Spleen (tissue), 11 donors: ENCODE measurements around the gene CALN1. TPM values are rescaled to one million over a fixed set of nuclear protein-coding genes. Genes with fewer than 3 reads are reported as not detected.

Source experiments
- DNase-seq: peaks from one replicate; pipeline ENCODE4 v3.0.0-alpha.2; 2020
- H3K27ac ChIP-seq, 8 donors: fragments of 200-600 bp; sonication (generic) in 7 of 8; 1 replicate in 4 of 8; 2 replicates in 4 of 8; pipeline versions ENCODE4 v1.5.0 to v1.8.0; 2016 to 2021; ENCODE audit warnings: inconsistent platforms in 4 of 8, mild to moderate bottlenecking in 4 of 8, moderate library complexity in 1 of 8
- H3K27me3 ChIP-seq, 7 donors: fragments of 200-600 bp; sonication (generic) in 6 of 7; replicated peaks in 1 of 7; 1 replicate in 4 of 7; 2 replicates in 3 of 7; pipeline versions ENCODE4 v1.5.0 to v1.8.0; 2016 to 2021; ENCODE audit warnings: inconsistent platforms in 3 of 7, mild to moderate bottlenecking in 1 of 7
- H3K36me3 ChIP-seq, 6 donors: fragments of 200-600 bp; sonication (generic) in 5 of 6; 1 replicate in 4 of 6; 2 replicates in 2 of 6; pipeline versions ENCODE4 v1.5.0 to v1.8.0; 2016 to 2021; ENCODE audit warnings: inconsistent platforms in 2 of 6
- H3K4me1 ChIP-seq, 6 donors: fragments of 200-600 bp; sonication (generic) in 5 of 6; 1 replicate in 3 of 6; 2 replicates in 3 of 6; pipeline versions ENCODE4 v1.5.0 to v1.8.0; 2016 to 2021; ENCODE audit warnings: inconsistent platforms in 3 of 6
- H3K4me3 ChIP-seq, 8 donors: fragments of 200-600 bp; sonication (generic) in 7 of 8; 1 replicate in 4 of 8; 2 replicates in 4 of 8; pipeline versions ENCODE4 v1.5.0 to v1.8.0; 2016 to 2021; ENCODE audit warnings: inconsistent platforms in 4 of 8, mild to moderate bottlenecking in 4 of 8, moderate library complexity in 2 of 8
- H3K9me3 ChIP-seq, 8 donors: fragments of 200-600 bp; sonication (generic) in 7 of 8; 1 replicate in 4 of 8; 2 replicates in 4 of 8; pipeline versions ENCODE4 v1.5.0 to v1.8.0; 2016 to 2021; ENCODE audit warnings: inconsistent platforms in 4 of 8
- CTCF ChIP-seq, 11 experiments: fragments of 200-600 bp in 7 of 11; fragments of 450-650 bp in 4 of 11; sonication (generic) in 4 of 11; IDR thresholded peaks in 8 of 11; conservative IDR thresholded peaks in 3 of 11; 1 replicate in 7 of 11; 2 replicates in 4 of 11; pipeline versions ENCODE4 v1.4.0 to v1.8.0; 2016 to 2021; ENCODE audit warnings: antibody characterized with exemption in 11 of 11, inconsistent platforms in 4 of 11, mild to moderate bottlenecking in 1 of 11
- POLR2A ChIP-seq, 3 donors: fragments of 450-650 bp; IDR thresholded peaks; one replicate each; pipeline ENCODE4 v1.5.1; 2017; ENCODE audit warnings: antibody characterized with exemption in 3 of 3, mild to moderate bottlenecking in 1 of 3
- POLR2AphosphoS5 ChIP-seq, 3 donors: sonication (generic); formaldehyde crosslinking; IDR thresholded peaks; one replicate each; pipeline ENCODE4 v1.5.1; 2017; ENCODE audit warnings: antibody characterized with exemption in 3 of 3
- WGBS, 5 donors: extraction: QIAGEN DNeasy Blood & Tissue Kit in 3 of 5; methylation state at CpG; one replicate each; pipeline versions ENCODE4 v1.1.5 to v1.1.7; 2013 to 2018; 5-methylcytosine and 5-hydroxymethylcytosine counted together
- intact Hi-C: fragments of 100-400 bp; cut with DNase I; formaldehyde crosslinking; loops from one replicate; pipeline ENCODE4 v1.15.0; 2023; ENCODE audit warnings: low total_unique reads
- polyA plus RNA-seq, 3 donors: library from polyadenylated mRNA; stranded (reverse); fragments of 200-250 nt; gene quantifications; one replicate each; pipeline ENCODE4 v1.2.1, GENCODE V29; 2013
- total RNA-seq, 7 donors: library from RNA; depleted of rRNA in 3 of 7; stranded (reverse); fragments of >200 nt in 3 of 7; fragmentation: NEBNext Ultra II Directional in 4 of 7; extraction: Animal tissue kit (Norgen Biotek cat#: 25700) in 4 of 7; gene quantifications; one replicate each; pipeline versions ENCODE4 v1.1.0 to v1.2.1, GENCODE V29; 2016 to 2021
- donor health status: healthy with polysubstance abuse.
- donor health status: DM: no; HTN: no; CAD: no; lungs with moderate emphysema.
- donor health status: DM: no; HTN: no; CAD: no.
- donor health status: Bipolar disorder and iron deficiency.
- donor health status: healthy.
- donor health status: DM: no; HTN: no; CAD: no.
- donor health status: DM: yes; HTN: yes; CAD: no.

Gene CALN1
- total and polyA plus RNA-seq, 10 donors, result under 0.01 to 0.19 (median 0.03) TPM; not detected in 7

- H3K27ac ChIP-seq, result no peak overlapping the region
- H3K4me1 ChIP-seq, result no peaks in the 10 kb centered on the region
- no peaks in the 10 kb centered on the region for H3K27me3 ChIP-seq
- TF ChIP-seq POLR2A (IDR thresholded peaks at IDR 0.05) (no peak), POLR2AphosphoS5 (IDR thresholded peaks at IDR 0.05) (no peak), CTCF (IDR thresholded peaks at IDR 0.05 in 8 of 11, conservative IDR thresholded peaks at IDR 0.05 in 3 of 11) (no peak)
- intact Hi-C loops, result no loop called here
- no peaks in the 10 kb centered on the region for H3K36me3 ChIP-seq
- H3K4me3 ChIP-seq, result no peak overlapping the region
- DNase-seq, result no peak
- WGBS, 5 donors, result 70 to 85% (median 80%) methylated on average over 3 of the region's 3 CpGs
- H3K9me3 ChIP-seq, result peaks cover 3 to 50% (median 29%) of the 10 kb centered on the region in 8 donors
Observed at GRCh38 chr7:72170475-72170874, 241.7 kb downstream of the CALN1 start.

- Histone ChIP-seq H3K27me3 (no peaks in the 10 kb centered on the region), H3K36me3 (no peaks in the 10 kb centered on the region), H3K4me3 (no peak overlapping the region), H3K27ac (no peak overlapping the region), H3K4me1 (no peaks in the 10 kb centered on the region), H3K9me3 (peaks cover 4 to 65% (median 46%) of the 10 kb centered on the region in 8 donors)
- intact Hi-C loops, result loop anchor here (10.0 kb wide), 1 partner anchor 62 kb away; no protein-coding TSS in a partner anchor
- TF ChIP-seq POLR2A (IDR thresholded peaks at IDR 0.05) (no peak), POLR2AphosphoS5 (IDR thresholded peaks at IDR 0.05) (no peak), CTCF (IDR thresholded peaks at IDR 0.05 in 8 of 11, conservative IDR thresholded peaks at IDR 0.05 in 3 of 11) (no peak)
- 86 to 94% (median 88%) methylated on average over 2 of the region's 2 CpGs for WGBS, 5 donors
- no peak for DNase-seq
Observed at GRCh38 chr7:72163271-72163670, 248.9 kb downstream of the CALN1 start.

- TF ChIP-seq POLR2A (IDR thresholded peaks at IDR 0.05) (no peak), CTCF (IDR thresholded peaks at IDR 0.05 in 8 of 11, conservative IDR thresholded peaks at IDR 0.05 in 3 of 11) (no peak), POLR2AphosphoS5 (IDR thresholded peaks at IDR 0.05) (no peak)
- no peaks in the 10 kb centered on the region for H3K4me1 ChIP-seq
- H3K27ac ChIP-seq, result no peak overlapping the region
- no peaks in the 10 kb centered on the region for H3K36me3 ChIP-seq
- 64 to 83% (median 75%) methylated on average over 6 of the region's 6 CpGs for WGBS, 5 donors
- H3K4me3 ChIP-seq, result no peak overlapping the region
- intact Hi-C loops, result loop anchor here (10.0 kb wide), 1 partner anchor 63 kb away; no protein-coding TSS in a partner anchor
- H3K9me3 ChIP-seq, result peaks cover 4 to 70% (median 46%) of the 10 kb centered on the region in 8 donors
- no peak for DNase-seq
- no peaks in the 10 kb centered on the region for H3K27me3 ChIP-seq
Observed at GRCh38 chr7:72161534-72161933, 250.6 kb downstream of the CALN1 start.

DNA sequence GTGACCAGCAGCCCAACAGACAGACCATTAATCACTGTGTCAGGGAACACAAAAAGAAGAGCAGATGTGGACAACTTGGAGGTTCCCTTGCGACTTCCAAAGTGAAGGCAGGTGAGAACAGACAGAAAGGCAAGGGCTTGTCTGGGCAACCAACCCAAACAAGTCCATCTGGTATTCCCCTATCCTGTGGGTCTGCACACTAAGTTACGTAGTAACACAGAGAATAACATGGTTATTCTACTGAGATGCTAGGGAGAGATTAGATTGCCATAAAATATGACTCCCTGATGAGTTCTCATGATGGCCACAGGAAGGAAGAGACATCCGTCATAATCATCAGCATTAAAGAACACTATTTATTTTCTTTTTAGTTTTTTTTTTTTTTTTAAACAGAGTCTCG lies 252.2 kb downstream of the CALN1 start:
- H3K4me1 ChIP-seq, result no peaks in the 10 kb centered on the region
- no peak for TF ChIP-seq POLR2A (IDR thresholded peaks at IDR 0.05)
- TF ChIP-seq CTCF (IDR thresholded peaks at IDR 0.05 in 8 of 11, conservative IDR thresholded peaks at IDR 0.05 in 3 of 11), result no peak
- TF ChIP-seq POLR2AphosphoS5 (IDR thresholded peaks at IDR 0.05), result no peak
- WGBS, 5 donors, result 34 to 48% (median 41%) methylated on average over 4 of the region's 4 CpGs
- H3K9me3 ChIP-seq, result peaks cover 4 to 61% (median 41%) of the 10 kb centered on the region in 8 donors
- no peaks in the 10 kb centered on the region for H3K36me3 ChIP-seq
- no peaks in the 10 kb centered on the region for H3K27me3 ChIP-seq
- intact Hi-C loops, result loop anchor here (10.0 kb wide), 1 partner anchor 65 kb away; no protein-coding TSS in a partner anchor
- H3K27ac ChIP-seq, result no peak overlapping the region
- DNase-seq, result no peak
- H3K4me3 ChIP-seq, result no peak overlapping the region
